Endothelial cell of umbilical vein (primary cell): ENCODE data around the gene NXPH1. TPM values are rescaled to one million over a fixed set of nuclear protein-coding genes. Genes with fewer than 3 reads are reported as not detected.

Experiments
- BruUV-seq: library from RNA; stranded (reverse); fragments of 400-500 nt; replicated peaks from 2 replicates; lab custom pipeline; 2021; lab: Mats Ljungman, UMichigan
- CTCF ChIA-PET: fragments of 300-600, 350-600 bp; sonication (Branson Sonifier 250); formaldehyde crosslinking; loops from one replicate; lab custom pipeline; 2021; ENCODE audit warnings: antibody characterized with exemption, inconsistent platforms; lab: Charles Lee
- POLR2A ChIA-PET: fragments of 300-600, 350-600 bp; sonication (Branson Sonifier 250); formaldehyde crosslinking; loops from one replicate; lab custom pipeline; 2021; ENCODE audit warnings: antibody characterized with exemption, inconsistent platforms; lab: Charles Lee
- DNase-seq: peaks from one replicate; pipeline ENCODE4 v3.0.0-alpha.2; 2011; ENCODE audit warnings: low read depth, low spot score
- FAIRE-seq: peaks from 2 replicates; lab custom pipeline; 2011; peaks lifted over from hg19 to GRCh38; lab: Jason Lieb, UNC
- H2AFZ ChIP-seq: 2 replicates; pipeline ENCODE4 v1.6.0; 2012; ENCODE audit warnings: low read depth, low read length, control low read depth, inconsistent platforms
- H3K27ac ChIP-seq: 2 replicates; pipeline ENCODE4 v1.5.1; 2011; ENCODE audit warnings: low read depth, mild to moderate bottlenecking, control low read depth, low read length, moderate library complexity; ENCODE audit not compliant: insufficient read depth
- H3K27me3 ChIP-seq, 2 experiments: 2 replicates each; pipeline versions ENCODE4 v1.6.0 to v1.6.1; 2011; ENCODE audit warnings: low read length in 2 of 2, mixed read lengths in 1 of 2; ENCODE audit not compliant: control insufficient read depth in 2 of 2, insufficient read depth in 2 of 2
- H3K36me3 ChIP-seq, 2 experiments: 2 replicates in 1 of 2; 3 replicates in 1 of 2; pipeline ENCODE4 v1.5.1; 2011; ENCODE audit warnings: low read length in 2 of 2, mild to moderate bottlenecking in 1 of 2, moderate library complexity in 1 of 2; ENCODE audit not compliant: control insufficient read depth in 2 of 2, insufficient read depth in 2 of 2; ENCODE audit errors: extremely low read depth in 1 of 2
- H3K4me1 ChIP-seq: 3 replicates; pipeline ENCODE4 v1.5.1; 2011; ENCODE audit warnings: mild to moderate bottlenecking, low read length; ENCODE audit not compliant: control insufficient read depth, insufficient read depth; ENCODE audit errors: extremely low read depth
- H3K4me2 ChIP-seq: 2 replicates; pipeline ENCODE4 v1.6.1; 2011; ENCODE audit warnings: low read length, control low read depth, mixed read lengths; ENCODE audit not compliant: insufficient read depth
- H3K4me3 ChIP-seq, 3 experiments: fragments of 200-600 bp in 1 of 3; sonication (generic), shearing (Covaris generic) in 1 of 3; replicated peaks in 1 of 3; 2 replicates each; pipeline ENCODE4 v1.5.1; 2011 to 2016; ENCODE audit warnings: control low read depth in 3 of 3, low read length in 3 of 3, mild to moderate bottlenecking in 2 of 3, inconsistent platforms in 1 of 3, low read depth in 1 of 3, moderate library complexity in 1 of 3; ENCODE audit not compliant: insufficient read depth in 1 of 3
- H3K79me2 ChIP-seq: 2 replicates; pipeline ENCODE4 v1.6.0; 2012; ENCODE audit warnings: low read length, inconsistent platforms; ENCODE audit not compliant: control insufficient read depth, insufficient read depth
- H3K9ac ChIP-seq: replicated peaks from 2 replicates; pipeline ENCODE3; 2011; ENCODE audit warnings: low read length, control low read depth; ENCODE audit not compliant: insufficient read depth; ENCODE audit errors: extremely low read depth
- H3K9me1 ChIP-seq: replicated peaks from 3 replicates; pipeline ENCODE4 v1.6.0; 2011; ENCODE audit warnings: mild to moderate bottlenecking, low read length; ENCODE audit not compliant: control insufficient read depth, insufficient read depth; ENCODE audit errors: extremely low read depth
- H3K9me3 ChIP-seq: replicated peaks from 2 replicates; pipeline ENCODE4 v1.5.1; 2012; ENCODE audit warnings: low read length, inconsistent platforms; ENCODE audit not compliant: control insufficient read depth, insufficient read depth
- H4K20me1 ChIP-seq: replicated peaks from 2 replicates; pipeline ENCODE3; 2011; ENCODE audit warnings: mild to moderate bottlenecking, low read length; ENCODE audit not compliant: control insufficient read depth, insufficient read depth; ENCODE audit errors: extremely low read depth
- CTCF ChIP-seq, 2 donors: IDR thresholded peaks; 1 replicate in 1 of 2; 2 replicates in 1 of 2; pipeline ENCODE4 v1.5.1; 2011; ENCODE audit warnings: low read length in 2 of 2, mild to moderate bottlenecking in 2 of 2, moderate library complexity in 2 of 2, control low read depth in 1 of 2, inconsistent platforms in 1 of 2, low read depth in 1 of 2; ENCODE audit not compliant: insufficient read depth in 1 of 2; ENCODE audit errors: extremely low read depth in 1 of 2
- EZH2 ChIP-seq: IDR thresholded peaks from 2 replicates; pipeline ENCODE4 v1.6.1; 2012; ENCODE audit warnings: borderline replicate concordance, low read depth, mild to moderate bottlenecking, moderate library complexity, low read length, inconsistent platforms; ENCODE audit not compliant: severe bottlenecking
- FOS ChIP-seq: IDR thresholded peaks from 2 replicates; pipeline ENCODE4 v1.6.1; 2011; ENCODE audit warnings: mild to moderate bottlenecking, low read length, moderate library complexity, borderline replicate concordance; ENCODE audit not compliant: insufficient read depth
- GATA2 ChIP-seq: IDR thresholded peaks from 2 replicates; pipeline ENCODE4 v1.7.0; 2011; ENCODE audit warnings: low read depth, mild to moderate bottlenecking, moderate library complexity, mixed read lengths, low read length; ENCODE audit not compliant: insufficient read length, insufficient read depth
- JUN ChIP-seq: IDR thresholded peaks from 2 replicates; pipeline ENCODE4 v1.6.1; 2011; ENCODE audit warnings: borderline replicate concordance, low read depth; ENCODE audit not compliant: insufficient read length, insufficient read depth
- MAX ChIP-seq: IDR thresholded peaks from 2 replicates; pipeline ENCODE4 v1.6.1; 2011; ENCODE audit not compliant: insufficient read depth, insufficient read length
- MYC ChIP-seq: IDR thresholded peaks from one replicate; pipeline ENCODE4 v1.6.1; 2011; ENCODE audit warnings: mild to moderate bottlenecking, low read depth, low read length
- POLR2A ChIP-seq: IDR thresholded peaks from 2 replicates; pipeline ENCODE4 v1.6.1; 2012; ENCODE audit warnings: low read depth, mild to moderate bottlenecking, control low read depth, low read length
- POLR2AphosphoS5 ChIP-seq: IDR thresholded peaks from 2 replicates; pipeline ENCODE4 v1.6.1; 2012; ENCODE audit warnings: low read depth, mild to moderate bottlenecking, control low read depth, low read length, moderate library complexity; ENCODE audit not compliant: insufficient read depth
- dilution Hi-C: fragments of 300-500 bp; cut with MboI; formaldehyde crosslinking; loops from one replicate; pipeline ENCODE4 v1.15.0; 2019; ENCODE audit warnings: low sequenced_read_pairs; ENCODE audit not compliant: extremely low pct_ligation_motif_present
- intact Hi-C: fragments of 100-400 bp; cut with micrococcal nuclease; formaldehyde crosslinking; loops from one replicate; pipeline ENCODE4 v1.10.0; 2022
- polyA plus RNA-seq, 4 experiments: library from polyadenylated mRNA; depleted of rRNA in 3 of 4; stranded (reverse) in 3 of 4; unstranded in 1 of 4; fragments of >200 nt; gene quantifications; 2 replicates each; pipeline versions ENCODE4 v1.2.1 to v1.2.3, GENCODE V29; 2011 to 2012; ENCODE audit warnings: missing spikeins in 1 of 4
- total RNA-seq: library from RNA; stranded (reverse); gene quantifications from 2 replicates; pipeline ENCODE4 v1.2.3, GENCODE V29; 2021

Gene NXPH1
- total and polyA plus RNA-seq, 2 donors (not counting 3 experiments of a cell fraction or from before 2014, with no cell fraction given): not detected

GRCh38 chr7:8669501-8669851 lies 236.1 kb downstream of the NXPH1 start:
- FAIRE-seq: no peak
- no TSS peak for BruUV-seq
- no peaks in the 10 kb centered on the region for H3K27me3 ChIP-seq

More at GRCh38 chr7:8669501-8669851, 236.1 kb downstream of the NXPH1 start:
- Histone ChIP-seq H3K36me3 (no peaks in the 10 kb centered on the region), H3K4me2 (no peak overlapping the region), H3K9me1 (no peaks in the 10 kb centered on the region), H4K20me1 (no peaks in the 10 kb centered on the region), H3K79me2 (no peaks in the 10 kb centered on the region), H3K4me1 (no peaks in the 10 kb centered on the region), H3K9me3 (peaks cover 4% of the 10 kb centered on the region), H3K4me3 (no peak overlapping the region), H3K27ac (no peak overlapping the region), H2AFZ (no peak overlapping the region), H3K9ac (no peak overlapping the region)
- ChIA-PET POLR2A (no interaction called here), CTCF (no interaction called here)
- no peak for DNase-seq
- dilution Hi-C loops: no loop called here
- intact Hi-C loops: no loop called here
- TF ChIP-seq FOS: no peak
- TF ChIP-seq POLR2A: no peak
- no peak for TF ChIP-seq POLR2AphosphoS5
- no peak for TF ChIP-seq CTCF (IDR thresholded peaks at IDR 0.05; ENCODE audit: extremely low read depth in 1 of 2, insufficient read depth in 1 of 2, low read depth in 1 of 2, low read length in 2 of 2)
- no peak for TF ChIP-seq GATA2
- no peak for TF ChIP-seq JUN
- TF ChIP-seq EZH2: no peak
- no peak for TF ChIP-seq MYC
- no peak for TF ChIP-seq MAX
